NT2/D1 (cell line): ENCODE data around the gene CALB2.
"Not testable (repeated sequence)": the region's sequence is repeated elsewhere in the genome, so short reads cannot be mapped to it uniquely, and the experiment has no call there.

Experiments used
- YY1 ChIP-seq: IDR thresholded peaks from 2 replicates; pipeline ENCODE4 v1.6.1; 2011; ENCODE audit not compliant: insufficient read length, insufficient read depth
- ZNF274 ChIP-seq: IDR thresholded peaks from 2 replicates; pipeline ENCODE4 v1.6.1; 2011; ENCODE audit warnings: mild to moderate bottlenecking, low read depth, low read length

DNA sequence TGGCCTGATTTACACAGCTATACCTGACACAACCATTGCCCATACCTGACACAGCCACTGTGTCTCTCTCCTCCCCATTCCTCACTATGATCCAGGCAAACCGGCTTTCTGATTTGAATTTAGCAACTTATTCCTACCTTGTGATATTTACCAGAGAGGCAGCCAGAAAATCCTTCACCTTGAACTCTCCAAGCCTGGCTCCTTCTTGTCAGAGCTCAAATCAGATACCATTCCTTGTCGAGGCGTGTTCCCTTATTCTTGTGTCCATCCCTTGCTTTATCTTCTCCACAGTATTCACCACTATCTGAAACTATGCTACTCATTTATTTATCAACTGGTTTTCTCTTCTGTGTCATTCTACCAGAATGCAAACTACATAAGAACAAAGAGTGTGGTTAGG, 44.9 kb upstream of the CALB2 start:
- not testable (repeated sequence) for TF ChIP-seq YY1, ZNF274
